ENCODE results near the gene POM121L12.

DNA sequence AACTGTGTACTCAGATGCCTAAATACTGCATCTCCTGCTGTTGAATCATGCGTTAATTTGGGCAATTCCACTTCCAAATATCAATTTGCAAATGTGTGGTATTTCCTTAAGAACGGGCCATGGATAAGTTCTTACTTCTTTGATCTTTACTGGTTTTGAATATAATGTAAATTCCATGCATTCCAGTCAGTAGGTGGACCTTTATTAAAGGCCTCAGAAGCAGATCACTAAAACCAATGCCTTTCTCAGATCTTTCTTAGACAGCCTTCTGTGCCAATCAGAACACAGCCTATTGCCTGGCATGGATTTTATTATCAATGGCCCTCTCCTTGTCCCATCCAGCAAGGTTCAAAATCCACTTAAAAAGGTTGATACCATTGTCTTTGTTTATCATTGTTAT is 21.5 kb upstream of the POM121L12 start:
- TF ChIP-seq, protein P1, sequence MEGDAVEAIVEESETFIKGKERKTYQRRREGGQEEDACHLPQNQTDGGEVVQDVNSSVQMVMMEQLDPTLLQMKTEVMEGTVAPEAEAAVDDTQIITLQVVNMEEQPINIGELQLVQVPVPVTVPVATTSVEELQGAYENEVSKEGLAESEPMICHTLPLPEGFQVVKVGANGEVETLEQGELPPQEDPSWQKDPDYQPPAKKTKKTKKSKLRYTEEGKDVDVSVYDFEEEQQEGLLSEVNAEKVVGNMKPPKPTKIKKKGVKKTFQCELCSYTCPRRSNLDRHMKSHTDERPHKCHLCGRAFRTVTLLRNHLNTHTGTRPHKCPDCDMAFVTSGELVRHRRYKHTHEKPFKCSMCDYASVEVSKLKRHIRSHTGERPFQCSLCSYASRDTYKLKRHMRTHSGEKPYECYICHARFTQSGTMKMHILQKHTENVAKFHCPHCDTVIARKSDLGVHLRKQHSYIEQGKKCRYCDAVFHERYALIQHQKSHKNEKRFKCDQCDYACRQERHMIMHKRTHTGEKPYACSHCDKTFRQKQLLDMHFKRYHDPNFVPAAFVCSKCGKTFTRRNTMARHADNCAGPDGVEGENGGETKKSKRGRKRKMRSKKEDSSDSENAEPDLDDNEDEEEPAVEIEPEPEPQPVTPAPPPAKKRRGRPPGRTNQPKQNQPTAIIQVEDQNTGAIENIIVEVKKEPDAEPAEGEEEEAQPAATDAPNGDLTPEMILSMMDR (IDR thresholded peaks at IDR 0.05; ENCODE audit: low read length), result no peak
- TF ChIP-seq EZH2 (IDR thresholded peaks at IDR 0.05; ENCODE audit: borderline replicate concordance, low read length), result no peak

All from OCI-LY1 (cell line).